SK-N-SH treated with all-trans-retinoic acid at 6 μM for 48 hours (cell line): ENCODE data around the gene IL9.

ENCODE experiments used
- ATAC-seq: fragments of 200-7000 bp; cut with Tn5 transposase; 3 replicates; pipeline ENCODE4 v1.9.1; 2020; ENCODE audit warnings: mild to moderate bottlenecking, moderate library complexity
- ARNTL ChIP-seq: fragments of 450-650 bp; formaldehyde crosslinking; IDR thresholded peaks from 2 replicates; pipeline ENCODE4 v1.5.0; 2020; ENCODE audit warnings: low read depth, mild to moderate bottlenecking, moderate library complexity, borderline replicate concordance
- BACH2 ChIP-seq: fragments of 250-450 bp; sonication (Bioruptor Pico); IDR thresholded peaks from 2 replicates; pipeline ENCODE4 v1.9.0; 2021; ENCODE audit warnings: mild to moderate bottlenecking, borderline replicate concordance
- CREB5 ChIP-seq: fragments of 250-450 bp; sonication (Bioruptor Pico); IDR thresholded peaks from 2 replicates; pipeline ENCODE4 v1.5.1; 2020; ENCODE audit warnings: low read depth, mild to moderate bottlenecking, moderate library complexity
- CSDC2 ChIP-seq: fragments of 250-450 bp; sonication (Bioruptor Pico); IDR thresholded peaks from 2 replicates; pipeline ENCODE4 v1.5.0; 2020; ENCODE audit warnings: mild to moderate bottlenecking, moderate library complexity
- CSRNP3 ChIP-seq: fragments of 250-450 bp; sonication (Bioruptor Pico); IDR thresholded peaks from 2 replicates; pipeline ENCODE4 v1.5.1; 2021; ENCODE audit warnings: mild to moderate bottlenecking, moderate library complexity
- ESRRG ChIP-seq: fragments of 250-450 bp; sonication (Bioruptor Pico); IDR thresholded peaks from 2 replicates; pipeline ENCODE4 v1.6.1; 2021; ENCODE audit warnings: mild to moderate bottlenecking
- GLIS3 ChIP-seq: fragments of 250-450 bp; sonication (Bioruptor Pico); IDR thresholded peaks from 2 replicates; pipeline ENCODE4 v1.5.0; 2020; ENCODE audit warnings: mild to moderate bottlenecking, moderate library complexity
- ISL1 ChIP-seq: fragments of 250-450 bp; sonication (Bioruptor Pico); IDR thresholded peaks from 2 replicates; pipeline ENCODE4 v2.1.2; 2022; ENCODE audit warnings: mild to moderate bottlenecking, moderate library complexity
- OSR1 ChIP-seq: fragments of 250-450 bp; sonication (Bioruptor Pico); IDR thresholded peaks from 2 replicates; pipeline ENCODE4 v1.8.0; 2022; ENCODE audit warnings: moderate library complexity, mild to moderate bottlenecking, inconsistent platforms
- PATZ1 ChIP-seq: fragments of 250-450 bp; sonication (Bioruptor Pico); IDR thresholded peaks from 2 replicates; pipeline ENCODE4 v1.8.0; 2020; ENCODE audit warnings: mild to moderate bottlenecking, moderate library complexity, borderline replicate concordance
- POU6F1 ChIP-seq: fragments of 250-450 bp; sonication (Bioruptor Pico); IDR thresholded peaks from 2 replicates; pipeline ENCODE4 v1.8.0; 2021; ENCODE audit warnings: low read depth, mild to moderate bottlenecking, moderate library complexity, borderline replicate concordance
- PPARA ChIP-seq: fragments of 250-450 bp; sonication (Bioruptor Pico); IDR thresholded peaks from 2 replicates; pipeline ENCODE4 v1.5.0; 2020; ENCODE audit warnings: mild to moderate bottlenecking, borderline replicate concordance
- RARB ChIP-seq: fragments of 250-450 bp; sonication (Bioruptor Pico); IDR thresholded peaks from 2 replicates; pipeline ENCODE4 v1.8.0; 2021; ENCODE audit warnings: mild to moderate bottlenecking, moderate library complexity
- SNAI2 ChIP-seq: fragments of 250-450 bp; sonication (Bioruptor Pico); IDR thresholded peaks from 2 replicates; pipeline ENCODE4 v1.5.0; 2020; ENCODE audit warnings: mild to moderate bottlenecking, moderate library complexity
- TOX ChIP-seq: fragments of 250-450 bp; sonication (Bioruptor Pico); IDR thresholded peaks from 2 replicates; pipeline ENCODE4 v1.8.0; 2021; ENCODE audit warnings: mild to moderate bottlenecking, moderate library complexity, borderline replicate concordance
- TSHZ2 ChIP-seq: fragments of 250-450 bp; sonication (Bioruptor Pico); IDR thresholded peaks from 2 replicates; pipeline ENCODE4 v1.5.0; 2020; ENCODE audit warnings: mild to moderate bottlenecking, moderate library complexity
- ZC3H10 ChIP-seq: fragments of 250-450 bp; sonication (Bioruptor Pico); IDR thresholded peaks from 2 replicates; pipeline ENCODE4 v1.5.1; 2021; ENCODE audit warnings: mild to moderate bottlenecking, moderate library complexity
- ZFP3 ChIP-seq: fragments of 250-450 bp; sonication (Bioruptor Pico); IDR thresholded peaks from 2 replicates; pipeline ENCODE4 v1.5.0; 2020; ENCODE audit warnings: mild to moderate bottlenecking, moderate library complexity
- ZFP30 ChIP-seq: fragments of 450-650 bp; formaldehyde crosslinking; IDR thresholded peaks from 2 replicates; pipeline ENCODE4 v1.5.0; 2022; ENCODE audit warnings: mild to moderate bottlenecking, moderate library complexity
- ZNF565 ChIP-seq: fragments of 450-650 bp; formaldehyde crosslinking; conservative IDR thresholded peaks from 2 replicates; pipeline ENCODE4 v1.5.0; 2020; ENCODE audit warnings: low read depth, mild to moderate bottlenecking, moderate library complexity
- ZNF70 ChIP-seq: fragments of 450-650 bp; formaldehyde crosslinking; IDR thresholded peaks from 2 replicates; pipeline ENCODE4 v1.5.0; 2020; ENCODE audit warnings: mild to moderate bottlenecking, moderate library complexity
- ZNF8 ChIP-seq: fragments of 450-650 bp; formaldehyde crosslinking; IDR thresholded peaks from 2 replicates; pipeline ENCODE4 v1.5.0; 2020; ENCODE audit warnings: mild to moderate bottlenecking, moderate library complexity

Gene IL9

GRCh38 chr5:135934939-135935338, 39.3 kb upstream of the IL9 start:
- no peak for TF ChIP-seq ZFP3 (CRISPR knock-in tag)
- no peak for TF ChIP-seq BACH2
- TF ChIP-seq CSDC2: no peak
- no peak for TF ChIP-seq ZC3H10 (CRISPR knock-in tag)
- no peak for TF ChIP-seq ISL1 (CRISPR knock-in tag)
- TF ChIP-seq PPARA: no peak
- TF ChIP-seq ZNF8 (CRISPR knock-in tag): no peak
- TF ChIP-seq SNAI2 (CRISPR knock-in tag): no peak
- TF ChIP-seq TSHZ2 (CRISPR knock-in tag): no peak
- peak; percentile 59 for ATAC-seq

GRCh38 chr5:135930949-135931295, 35.3 kb upstream of the IL9 start:
- TF ChIP-seq ESRRG (CRISPR knock-in tag): no peak
- TF ChIP-seq PATZ1 (CRISPR knock-in tag): no peak
- no peak for TF ChIP-seq ZNF70 (CRISPR knock-in tag)
- no peak for TF ChIP-seq TOX
- no peak for TF ChIP-seq GLIS3 (CRISPR knock-in tag)
- no peak for TF ChIP-seq ZNF565
- no peak for TF ChIP-seq ZNF8 (CRISPR knock-in tag)
- TF ChIP-seq ZC3H10 (CRISPR knock-in tag): no peak
- TF ChIP-seq CSRNP3 (CRISPR knock-in tag): no peak
- TF ChIP-seq POU6F1 (CRISPR knock-in tag): no peak
- no peak for TF ChIP-seq BACH2
- TF ChIP-seq ARNTL (CRISPR knock-in tag): no peak

GRCh38 chr5:135930029-135930948, 34.6 kb upstream of the IL9 start:
- ATAC-seq: peak; percentile 81
- no peak for TF ChIP-seq RARB (CRISPR knock-in tag)
- TF ChIP-seq BACH2: no peak
- no peak for TF ChIP-seq ZC3H10 (CRISPR knock-in tag)
- TF ChIP-seq ZFP3 (CRISPR knock-in tag): no peak
- no peak for TF ChIP-seq ARNTL (CRISPR knock-in tag)
- no peak for TF ChIP-seq PPARA
- TF ChIP-seq ZNF8 (CRISPR knock-in tag): no peak
- TF ChIP-seq ZFP30: no peak
- TF ChIP-seq ISL1 (CRISPR knock-in tag): no peak
- TF ChIP-seq ZNF565: no peak
- no peak for TF ChIP-seq ESRRG (CRISPR knock-in tag)
- no peak for TF ChIP-seq OSR1 (CRISPR knock-in tag)
- TF ChIP-seq POU6F1 (CRISPR knock-in tag): no peak
- no peak for TF ChIP-seq GLIS3 (CRISPR knock-in tag)
- TF ChIP-seq TSHZ2 (CRISPR knock-in tag): no peak
- TF ChIP-seq SNAI2 (CRISPR knock-in tag): no peak
- no peak for TF ChIP-seq CREB5 (CRISPR knock-in tag)

More at GRCh38 chr5:135930949-135931295, 35.3 kb upstream of the IL9 start:
- peak; percentile 24; the same call in 1 of the 3 replicates for ATAC-seq
